B cell (primary cell): Measurements from ENCODE around the gene SHB. TPM values are rescaled to one million over a fixed set of nuclear protein-coding genes. Genes with fewer than 3 reads are reported as not detected.

ENCODE experiments used
- ATAC-seq: fragments of 200-7000 bp; cut with Tn5 transposase; one replicate; pipeline ENCODE4 v1.10.0; 2021; ENCODE audit warnings: low read depth, mild to moderate bottlenecking, moderate number of reproducible peaks, moderate library complexity
- CTCF ChIA-PET: fragments of 350-600 bp; sonication (Branson Sonifier 250); formaldehyde crosslinking; loops from one replicate; lab custom pipeline; 2021; ENCODE audit warnings: antibody characterized with exemption, inconsistent platforms; lab: Charles Lee
- POLR2A ChIA-PET: fragments of 350-600 bp; sonication (Branson Sonifier 250); formaldehyde crosslinking; loops from one replicate; lab custom pipeline; 2021; ENCODE audit warnings: antibody characterized with exemption; lab: Charles Lee
- DNase-seq: peaks from one replicate; pipeline ENCODE4 v3.0.0; 2013
- H2AFZ ChIP-seq: 2 replicates; pipeline ENCODE4 v1.6.1; 2012; ENCODE audit warnings: mild to moderate bottlenecking, low read depth, low read length; ENCODE audit not compliant: insufficient read depth, poor library complexity, severe bottlenecking
- H3K27ac ChIP-seq, 2 donors: 1 replicate in 1 of 2; 2 replicates in 1 of 2; pipeline ENCODE4 v1.5.1; 2012 to 2013; ENCODE audit warnings: low read length in 2 of 2, mild to moderate bottlenecking in 2 of 2, moderate library complexity in 1 of 2
- H3K27me3 ChIP-seq, 4 experiments: fragments of 200-600 bp in 1 of 4; sonication (generic) in 1 of 4; replicated peaks in 1 of 4; 1 replicate in 2 of 4; 2 replicates in 2 of 4; pipeline versions ENCODE4 v1.6.1 to v1.7.0; 2013 to 2016; ENCODE audit warnings: low read length in 3 of 4, mild to moderate bottlenecking in 2 of 4, mixed read lengths in 1 of 4, moderate library complexity in 1 of 4; ENCODE audit not compliant: insufficient read depth in 4 of 4, control insufficient read depth in 3 of 4; ENCODE audit errors: control extremely low read depth in 1 of 4
- H3K36me3 ChIP-seq, 2 experiments: replicated peaks in 1 of 2; 1 replicate in 1 of 2; 2 replicates in 1 of 2; pipeline versions ENCODE4 v1.6.1 to v1.7.1; 2013; ENCODE audit warnings: low read length in 1 of 2; ENCODE audit not compliant: insufficient read depth in 2 of 2, control insufficient read depth in 1 of 2; ENCODE audit errors: control extremely low read depth in 1 of 2, extremely low read depth in 1 of 2
- H3K4me1 ChIP-seq, 2 donors: fragments of 200-600 bp in 1 of 2; sonication (generic) in 1 of 2; 1 replicate in 1 of 2; 2 replicates in 1 of 2; pipeline versions ENCODE4 v1.5.1 to v1.6.1; 2013 to 2017; ENCODE audit warnings: low read length in 2 of 2; ENCODE audit not compliant: control insufficient read depth in 2 of 2, insufficient read depth in 2 of 2
- H3K4me2 ChIP-seq: replicated peaks from 2 replicates; pipeline ENCODE3; 2012; ENCODE audit warnings: mild to moderate bottlenecking, low read depth, low read length; ENCODE audit not compliant: poor library complexity, severe bottlenecking
- H3K4me3 ChIP-seq, 5 experiments: fragments of 200-600 bp in 1 of 5; sonication (generic) in 1 of 5; 1 replicate in 3 of 5; 2 replicates in 2 of 5; pipeline versions ENCODE4 v1.5.1 to v1.7.0; 2011 to 2016; ENCODE audit warnings: low read length in 4 of 5, mild to moderate bottlenecking in 4 of 5, low read depth in 2 of 5, control low read depth in 1 of 5, moderate library complexity in 1 of 5; ENCODE audit not compliant: insufficient read depth in 1 of 5; ENCODE audit errors: control extremely low read depth in 1 of 5, extremely low read depth in 1 of 5
- H3K79me2 ChIP-seq: fragments of 200-600 bp; sonication (generic); one replicate; pipeline ENCODE4 v1.6.0; 2016; ENCODE audit warnings: low read length; ENCODE audit not compliant: control insufficient read depth, insufficient read depth
- H3K9ac ChIP-seq: fragments of 200-600 bp; sonication (generic); 2 replicates; pipeline ENCODE4 v1.6.1; 2017; ENCODE audit warnings: mild to moderate bottlenecking, low read length, moderate library complexity
- H3K9me3 ChIP-seq, 3 donors: one replicate each; pipeline versions ENCODE4 v1.6.1 to v1.7.1; 2013; ENCODE audit warnings: low read length in 2 of 3; ENCODE audit not compliant: control insufficient read depth in 2 of 3, insufficient read depth in 1 of 3; ENCODE audit errors: control extremely low read depth in 1 of 3
- H4K20me1 ChIP-seq: 2 replicates; pipeline ENCODE4 v1.6.0; 2012; ENCODE audit warnings: mild to moderate bottlenecking, low read length; ENCODE audit not compliant: insufficient read depth, control insufficient read depth, poor library complexity, severe bottlenecking
- H3K27ac Mint-ChIP-seq: one replicate; pipeline ENCODE4 v1.8.0; 2021; ENCODE audit warnings: mixed read lengths
- H3K27me3 Mint-ChIP-seq: one replicate; pipeline ENCODE4 v1.8.0; 2021; ENCODE audit warnings: mixed read lengths
- H3K4me1 Mint-ChIP-seq: one replicate; pipeline ENCODE4 v1.8.0; 2021; ENCODE audit warnings: mixed read lengths
- H3K4me3 Mint-ChIP-seq: one replicate; pipeline ENCODE4 v1.8.0; 2021; ENCODE audit warnings: mixed read lengths
- H3K9me3 Mint-ChIP-seq: one replicate; pipeline ENCODE4 v1.8.0; 2022; ENCODE audit warnings: mixed read lengths; ENCODE audit not compliant: insufficient read depth
- CTCF ChIP-seq: fragments of 200-600 bp; IDR thresholded peaks from one replicate; pipeline ENCODE4 v1.8.0; 2022; ENCODE audit warnings: antibody characterized with exemption, mild to moderate bottlenecking
- EZH2 ChIP-seq: IDR thresholded peaks from 2 replicates; pipeline ENCODE4 v1.6.1; 2012; ENCODE audit warnings: borderline replicate concordance, low read depth, mild to moderate bottlenecking, moderate library complexity, low read length; ENCODE audit not compliant: insufficient read depth, poor library complexity, severe bottlenecking
- WGBS: methylation state at CpG from one replicate; pipeline ENCODE4 v1.1.5; 2013; ENCODE audit warnings: missing lambda C conversion rate; ENCODE audit not compliant: insufficient coverage; 5-methylcytosine and 5-hydroxymethylcytosine counted together
- intact Hi-C: fragments of 100-400 bp; cut with micrococcal nuclease; formaldehyde crosslinking; loops from one replicate; pipeline ENCODE4 v1.10.0; 2022
- polyA plus RNA-seq: library from polyadenylated mRNA; depleted of rRNA; stranded (reverse); fragments of >200 nt; gene quantifications from 2 replicates; pipeline ENCODE4 v1.2.3, GENCODE V29; 2012
- total RNA-seq, 2 donors: library from RNA; stranded (reverse); fragments of 120-200 nt in 1 of 2; gene quantifications; 1 replicate in 1 of 2; 2 replicates in 1 of 2; pipeline versions ENCODE4 v1.2.3 to v1.2.4, GENCODE V29; 2013 to 2022

SHB gene
- total and polyA plus RNA-seq, 2 donors (not counting 1 experiment from before 2014, with no cell fraction given), result 0.06 to 1.9 TPM

GRCh38 chr9:37974506-37975173 is 94.4 kb downstream of the SHB start:
- Histone ChIP-seq H3K36me3 (no peaks in the 10 kb centered on the region), H3K4me1 (no peaks in the 10 kb centered on the region), H3K27me3 (no peaks in the 10 kb centered on the region), H3K27ac (no peak overlapping the region), H3K79me2 (no peaks in the 10 kb centered on the region), H2AFZ (no peak overlapping the region), H3K4me2 (no peak overlapping the region), H3K9ac (no peak overlapping the region), H4K20me1 (no peaks in the 10 kb centered on the region), H3K4me3 (no peak overlapping the region), H3K9me3 (no peaks in the 10 kb centered on the region)
- ChIA-PET POLR2A (no interaction called here), CTCF (interaction anchor here (0.5 kb wide), 1 partner anchor 59 kb away, joined by 3 read pairs; no protein-coding TSS in a partner anchor)
- H3K9me3 Mint-ChIP-seq, result no peaks in the 10 kb centered on the region
- no peaks in the 10 kb centered on the region for H3K4me1 Mint-ChIP-seq
- no peak overlapping the region for H3K27ac Mint-ChIP-seq
- DNase-seq, result no peak
- intact Hi-C loops, result no loop called here
- no peak for ATAC-seq
- 86% methylated on average over 11 of the region's 18 CpGs for WGBS
- H3K4me3 Mint-ChIP-seq, result no peak overlapping the region
- TF ChIP-seq EZH2 (no peak), CTCF (no peak)
- peaks cover 18% of the 10 kb centered on the region for H3K27me3 Mint-ChIP-seq

- ATAC-seq (no peak), DNase-seq (no peak)
- H3K4me2 ChIP-seq, result no peak overlapping the region
- no peak overlapping the region for H2AFZ ChIP-seq
- H3K36me3 ChIP-seq, result no peaks in the 10 kb centered on the region
- ChIA-PET CTCF (no interaction called here), POLR2A (no interaction called here)
- no peak overlapping the region for H3K27ac Mint-ChIP-seq
- H3K4me1 ChIP-seq, result no peaks in the 10 kb centered on the region
- no peaks in the 10 kb centered on the region for H3K27me3 ChIP-seq
- H3K79me2 ChIP-seq, result no peaks in the 10 kb centered on the region
- peaks cover 11% of the 10 kb centered on the region for H3K27me3 Mint-ChIP-seq
- H4K20me1 ChIP-seq, result no peaks in the 10 kb centered on the region
- TF ChIP-seq EZH2 (no peak), CTCF (no peak)
- intact Hi-C loops, result no loop called here
- H3K4me1 Mint-ChIP-seq, result no peaks in the 10 kb centered on the region
- no peak overlapping the region for H3K4me3 Mint-ChIP-seq
- 80% methylated on average over 2 of the region's 4 CpGs for WGBS
- no peak overlapping the region for H3K9ac ChIP-seq
- H3K9me3 ChIP-seq, result no peaks in the 10 kb centered on the region
- no peaks in the 10 kb centered on the region for H3K9me3 Mint-ChIP-seq
- H3K4me3 ChIP-seq, result no peak overlapping the region
- H3K27ac ChIP-seq, result no peak overlapping the region
These were observed 96.6 kb downstream of the SHB start for GRCh38 chr9:37972351-37972848.
